ENCODE results near the gene SCYGR7.

GRCh38 chr2:227766373-227766883 lies 38.3 kb downstream of the SCYGR7 start:
- TF ChIP-seq PKNOX1 (IDR thresholded peaks at IDR 0.05) (no peak), ZBTB40 (IDR thresholded peaks at IDR 0.05) (no peak), ZBTB40 (CRISPR knock-in tag; IDR thresholded peaks at IDR 0.05) (no peak), MYC (IDR thresholded peaks at IDR 0.05; ENCODE audit: low read depth, low read length) (no peak), MYC (CRISPR knock-in tag; IDR thresholded peaks at IDR 0.05; ENCODE audit: borderline replicate concordance, low read depth) (no peak)
